Fibroblast of lung (primary cell): ENCODE results near the gene TSNAX.

Source experiments
- EZH2 ChIP-seq: IDR thresholded peaks from 2 replicates; pipeline ENCODE4 v1.5.1; 2012; ENCODE audit warnings: low read length, control low read depth, mild to moderate bottlenecking; ENCODE audit errors: missing control alignments
- TF ChIP-seq, protein P1 (sequence below), 2 donors: IDR thresholded peaks in 1 of 2; conservative IDR thresholded peaks in 1 of 2; 1 replicate in 1 of 2; 2 replicates in 1 of 2; pipeline ENCODE4 v1.5.1; 2011 to 2012; ENCODE audit warnings: low read length in 2 of 2, control low read depth in 1 of 2, inconsistent platforms in 1 of 2, low read depth in 1 of 2, mild to moderate bottlenecking in 1 of 2

DNA sequence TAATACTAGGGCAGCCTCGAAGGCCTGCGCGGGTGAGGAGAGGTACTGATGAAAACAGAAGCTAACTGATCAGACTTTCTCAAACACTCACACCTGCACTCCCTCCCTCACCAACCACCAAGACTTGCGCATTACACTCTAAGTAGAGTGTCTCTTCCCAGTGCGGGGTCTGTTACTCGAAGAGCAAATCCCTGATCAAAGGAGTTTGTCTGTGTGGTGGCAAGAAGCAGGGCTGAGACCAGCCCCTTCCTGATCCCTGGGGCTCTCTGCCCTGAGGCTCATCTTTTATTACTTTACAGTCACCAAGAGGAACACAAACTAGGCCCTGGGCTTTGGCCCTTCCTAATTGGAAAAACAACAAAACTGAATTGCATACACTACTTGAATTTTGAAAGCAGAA lies 19.5 kb upstream of the TSNAX start:
- TF ChIP-seq, protein P1, sequence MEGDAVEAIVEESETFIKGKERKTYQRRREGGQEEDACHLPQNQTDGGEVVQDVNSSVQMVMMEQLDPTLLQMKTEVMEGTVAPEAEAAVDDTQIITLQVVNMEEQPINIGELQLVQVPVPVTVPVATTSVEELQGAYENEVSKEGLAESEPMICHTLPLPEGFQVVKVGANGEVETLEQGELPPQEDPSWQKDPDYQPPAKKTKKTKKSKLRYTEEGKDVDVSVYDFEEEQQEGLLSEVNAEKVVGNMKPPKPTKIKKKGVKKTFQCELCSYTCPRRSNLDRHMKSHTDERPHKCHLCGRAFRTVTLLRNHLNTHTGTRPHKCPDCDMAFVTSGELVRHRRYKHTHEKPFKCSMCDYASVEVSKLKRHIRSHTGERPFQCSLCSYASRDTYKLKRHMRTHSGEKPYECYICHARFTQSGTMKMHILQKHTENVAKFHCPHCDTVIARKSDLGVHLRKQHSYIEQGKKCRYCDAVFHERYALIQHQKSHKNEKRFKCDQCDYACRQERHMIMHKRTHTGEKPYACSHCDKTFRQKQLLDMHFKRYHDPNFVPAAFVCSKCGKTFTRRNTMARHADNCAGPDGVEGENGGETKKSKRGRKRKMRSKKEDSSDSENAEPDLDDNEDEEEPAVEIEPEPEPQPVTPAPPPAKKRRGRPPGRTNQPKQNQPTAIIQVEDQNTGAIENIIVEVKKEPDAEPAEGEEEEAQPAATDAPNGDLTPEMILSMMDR (conservative IDR thresholded peaks at IDR 0.05 in 1 of 2, IDR thresholded peaks at IDR 0.05 in 1 of 2; ENCODE audit: low read depth in 1 of 2, low read length in 2 of 2) = no peak
- no peak for TF ChIP-seq EZH2
